Measurements from ENCODE around the gene MKNK2. TPM values are rescaled to one million over a fixed set of nuclear protein-coding genes. Genes with fewer than 3 reads are reported as not detected.

Gene MKNK2
- total RNA-seq, 1 donor from 2014 or later = 166 TPM

DNA sequence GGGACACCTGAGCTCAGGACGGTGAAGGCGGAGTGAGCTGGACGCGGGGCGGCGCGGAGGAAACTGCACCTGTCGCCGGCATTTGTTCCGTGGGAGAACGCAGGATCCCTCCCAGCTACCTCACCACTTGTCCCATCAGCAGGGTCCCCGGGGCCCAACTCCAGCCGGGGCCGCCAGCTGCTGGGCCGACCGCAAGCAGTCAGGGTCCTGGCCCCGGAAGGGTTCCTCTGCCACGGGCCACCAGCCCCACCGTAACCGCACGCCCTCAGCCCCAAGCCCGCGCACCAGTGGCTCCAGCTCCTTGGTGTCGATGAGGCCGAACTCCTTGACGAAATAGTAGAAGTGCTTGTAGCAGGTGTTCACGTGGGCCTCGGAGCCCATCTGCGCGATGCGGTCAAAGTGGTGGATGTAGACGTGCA is 25.5 kb upstream of the MKNK2 start:
- peaks cover 27% of the 10 kb centered on the region for H3K4me1 Mint-ChIP-seq (ENCODE audit: low read depth)
- no peak overlapping the region for H3K27ac Mint-ChIP-seq
- DNase-seq (ENCODE audit: low spot score) = no peak
- intact Hi-C loops (cut with micrococcal nuclease) = no loop called here
- no peaks in the 10 kb centered on the region for H3K9me3 Mint-ChIP-seq
- H3K4me3 Mint-ChIP-seq = no peak overlapping the region
- H3K36me3 Mint-ChIP-seq (ENCODE audit: low read depth) = peaks cover 40% of the 10 kb centered on the region
- no peaks in the 10 kb centered on the region for H3K27me3 Mint-ChIP-seq (ENCODE audit: insufficient read depth)

DNA sequence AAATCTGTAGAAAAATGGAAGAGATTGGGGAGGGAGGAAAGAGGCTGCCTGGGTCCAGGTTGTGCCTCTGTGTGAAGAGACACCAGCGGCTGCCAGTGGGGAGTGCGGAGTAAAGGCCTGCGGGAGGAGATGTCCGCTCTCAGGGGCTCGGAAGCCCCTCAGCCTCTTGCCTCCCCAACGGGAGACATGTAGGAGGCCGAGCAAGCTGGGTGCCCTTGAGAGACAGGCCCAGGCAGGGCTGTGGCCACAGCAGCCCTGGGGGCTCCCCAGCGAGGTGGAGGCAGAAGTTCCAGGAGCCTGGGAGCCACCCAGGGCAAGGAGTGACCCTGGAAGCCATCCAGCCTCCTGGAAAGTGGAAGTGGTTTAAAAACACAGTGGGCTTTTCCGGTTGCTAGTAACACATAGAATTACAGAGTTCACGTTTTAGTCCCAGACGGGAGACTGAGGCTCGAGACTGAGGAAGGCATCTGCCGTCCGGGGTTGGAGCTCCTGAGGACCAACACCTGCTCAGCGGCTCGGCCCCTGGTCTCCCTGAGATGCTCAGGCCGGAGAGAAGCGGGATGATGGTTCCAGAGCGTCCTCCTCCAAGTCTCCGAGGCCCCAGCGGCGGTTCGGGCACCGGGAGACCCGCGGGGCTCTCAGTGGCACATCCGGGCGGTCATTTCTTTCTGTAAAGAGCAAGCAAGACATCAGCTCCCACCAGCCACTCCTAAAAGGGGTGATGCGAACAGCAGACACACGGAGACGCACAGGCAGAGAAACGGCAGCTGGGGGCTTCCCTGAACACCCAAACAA is 21.9 kb upstream of the MKNK2 start:
- no peaks in the 10 kb centered on the region for H3K9me3 Mint-ChIP-seq
- no peak for DNase-seq (ENCODE audit: low spot score)
- peaks cover 15% of the 10 kb centered on the region for H3K4me1 Mint-ChIP-seq (ENCODE audit: low read depth)
- intact Hi-C loops (cut with micrococcal nuclease) = no loop called here
- H3K27me3 Mint-ChIP-seq (ENCODE audit: insufficient read depth) = no peaks in the 10 kb centered on the region
- peak overlapping the region; percentile 52 for H3K27ac Mint-ChIP-seq
- peaks cover 38% of the 10 kb centered on the region for H3K36me3 Mint-ChIP-seq (ENCODE audit: low read depth)
- H3K4me3 Mint-ChIP-seq = no peak overlapping the region

DNA sequence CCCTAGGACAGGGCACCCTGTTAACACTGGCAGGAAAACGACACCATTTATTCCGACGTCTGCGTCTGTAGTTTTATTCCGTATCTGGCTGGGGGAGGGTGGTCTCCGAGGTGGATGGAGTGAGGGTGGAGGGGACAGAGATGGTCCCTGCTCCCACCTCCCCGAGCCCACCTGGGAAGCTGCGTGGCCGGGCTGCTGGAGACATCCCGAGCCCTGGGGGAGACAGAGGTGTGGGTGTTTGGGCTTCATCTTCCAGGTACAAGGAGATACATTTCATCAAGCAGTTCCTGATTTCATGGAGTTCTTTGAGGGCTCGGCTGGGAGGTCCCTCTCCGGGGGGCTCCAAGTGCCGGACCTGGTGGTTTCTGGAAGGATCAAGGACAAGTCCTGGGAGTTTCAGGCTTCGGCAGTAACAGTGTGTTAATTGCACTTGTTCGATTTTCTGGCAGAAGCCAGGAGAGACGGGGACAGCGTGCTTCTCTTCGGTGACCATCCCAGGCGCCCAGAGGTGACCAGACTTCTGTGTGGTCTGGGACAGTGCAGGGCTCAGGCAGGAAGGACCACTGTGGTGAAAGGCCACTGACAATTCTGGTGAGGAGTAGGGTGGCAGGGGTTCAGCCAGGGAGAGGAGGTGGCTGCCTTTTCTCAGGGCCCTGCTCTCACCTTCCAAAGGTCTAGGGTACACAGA is 20.1 kb upstream of the MKNK2 start:
- Mint-ChIP-seq H3K4me1 (ENCODE audit: low read depth) (peaks cover 15% of the 10 kb centered on the region), H3K4me3 (no peak overlapping the region), H3K27me3 (ENCODE audit: insufficient read depth) (no peaks in the 10 kb centered on the region), H3K27ac (peak overlapping the region; percentile 31), H3K9me3 (no peaks in the 10 kb centered on the region), H3K36me3 (ENCODE audit: low read depth) (peaks cover 36% of the 10 kb centered on the region)
- no peak for DNase-seq (ENCODE audit: low spot score)
- intact Hi-C loops (cut with micrococcal nuclease) = no loop called here

DNA sequence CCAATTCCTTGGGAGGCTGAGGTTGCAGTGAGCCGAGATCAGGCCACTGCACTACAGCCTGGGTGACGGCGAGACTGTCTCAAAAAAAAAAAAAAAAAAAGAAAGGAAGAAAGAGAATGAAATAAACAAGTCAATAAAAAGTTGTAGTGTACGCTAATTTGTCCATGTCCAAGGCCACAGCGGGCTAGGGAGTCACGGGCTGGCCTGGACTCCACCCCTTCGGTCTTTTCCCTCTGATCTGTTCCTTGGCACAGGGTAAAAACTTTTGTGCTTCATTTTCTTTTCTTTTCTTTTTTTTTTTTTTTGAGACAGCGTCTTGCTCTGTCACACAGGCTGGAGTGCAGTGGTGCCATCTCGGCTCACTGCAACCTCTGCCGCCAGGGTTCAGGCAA is 19.4 kb upstream of the MKNK2 start:
- Mint-ChIP-seq H3K9me3 (no peaks in the 10 kb centered on the region), H3K4me3 (no peak overlapping the region), H3K27ac (peak overlapping the region; percentile 44), H3K27me3 (ENCODE audit: insufficient read depth) (no peaks in the 10 kb centered on the region), H3K4me1 (ENCODE audit: low read depth) (peaks cover 15% of the 10 kb centered on the region), H3K36me3 (ENCODE audit: low read depth) (peaks cover 32% of the 10 kb centered on the region)
- intact Hi-C loops (cut with micrococcal nuclease) = no loop called here
- no peak for DNase-seq (ENCODE audit: low spot score)

DNA sequence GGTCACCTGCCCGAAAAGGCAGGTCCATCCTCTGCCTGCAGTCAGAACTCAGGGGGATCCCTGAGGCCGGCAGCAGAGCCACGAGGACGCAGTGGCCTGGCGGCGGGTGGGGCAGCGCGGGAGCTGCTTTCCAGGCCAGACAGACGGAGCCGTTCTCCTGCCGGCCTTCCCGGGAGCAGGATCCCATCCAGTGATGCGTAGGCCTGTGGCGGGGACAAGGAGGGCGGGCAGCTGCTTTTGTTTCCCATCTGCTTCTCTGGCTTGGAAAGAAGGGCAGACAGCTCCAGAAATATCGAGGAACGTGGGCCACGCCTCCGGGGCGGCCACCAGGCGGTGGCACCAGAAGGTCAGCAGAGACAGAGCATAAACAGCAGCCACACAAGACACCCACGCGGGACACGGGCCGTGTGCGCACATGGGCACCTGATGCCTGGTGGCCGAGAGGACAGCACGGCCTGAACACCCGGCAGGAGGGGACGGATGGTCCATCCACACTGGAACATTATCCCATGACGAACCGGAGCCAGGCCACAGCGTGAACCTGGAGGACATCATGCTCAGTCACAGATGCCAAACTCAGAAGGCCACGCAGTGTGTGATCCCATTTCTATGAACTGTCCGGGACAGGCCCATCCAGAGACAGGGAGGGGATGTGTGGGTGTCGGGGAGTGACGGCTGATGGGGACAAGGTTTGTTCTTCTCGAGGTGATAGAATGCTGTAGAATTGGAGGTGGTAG is 13.9 kb upstream of the MKNK2 start:
- intact Hi-C loops (cut with micrococcal nuclease) = no loop called here
- Mint-ChIP-seq H3K27me3 (ENCODE audit: insufficient read depth) (no peaks in the 10 kb centered on the region), H3K4me3 (no peak overlapping the region), H3K9me3 (no peaks in the 10 kb centered on the region), H3K4me1 (ENCODE audit: low read depth) (peaks cover 20% of the 10 kb centered on the region), H3K27ac (no peak overlapping the region), H3K36me3 (ENCODE audit: low read depth) (peaks cover 5% of the 10 kb centered on the region)
- no peak for DNase-seq (ENCODE audit: low spot score)

DNA sequence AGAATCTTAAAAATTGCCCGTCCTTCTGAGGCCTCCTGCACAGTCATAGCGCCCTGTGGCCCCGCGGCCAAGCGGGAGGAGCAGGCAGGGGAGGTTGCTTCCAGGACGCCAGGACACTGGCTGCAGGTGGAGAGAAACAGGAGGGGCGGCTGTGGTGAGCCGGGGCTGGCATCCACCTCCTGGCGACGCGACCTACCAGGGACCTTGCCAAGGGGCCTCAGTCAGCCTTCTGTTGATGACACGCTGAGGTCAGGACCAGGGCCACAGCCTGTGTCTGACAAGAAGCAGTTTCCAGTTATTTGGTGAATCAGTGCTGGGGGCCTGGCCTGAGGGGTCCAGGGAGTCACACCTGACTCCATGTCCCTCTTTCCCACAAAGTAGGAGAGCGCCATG is 13.3 kb upstream of the MKNK2 start:
- no peak for DNase-seq (ENCODE audit: low spot score)
- Mint-ChIP-seq H3K9me3 (no peaks in the 10 kb centered on the region), H3K4me1 (ENCODE audit: low read depth) (peaks cover 17% of the 10 kb centered on the region), H3K27ac (no peak overlapping the region), H3K27me3 (ENCODE audit: insufficient read depth) (no peaks in the 10 kb centered on the region), H3K36me3 (ENCODE audit: low read depth) (no peaks in the 10 kb centered on the region), H3K4me3 (no peak overlapping the region)
- intact Hi-C loops (cut with micrococcal nuclease) = no loop called here

DNA sequence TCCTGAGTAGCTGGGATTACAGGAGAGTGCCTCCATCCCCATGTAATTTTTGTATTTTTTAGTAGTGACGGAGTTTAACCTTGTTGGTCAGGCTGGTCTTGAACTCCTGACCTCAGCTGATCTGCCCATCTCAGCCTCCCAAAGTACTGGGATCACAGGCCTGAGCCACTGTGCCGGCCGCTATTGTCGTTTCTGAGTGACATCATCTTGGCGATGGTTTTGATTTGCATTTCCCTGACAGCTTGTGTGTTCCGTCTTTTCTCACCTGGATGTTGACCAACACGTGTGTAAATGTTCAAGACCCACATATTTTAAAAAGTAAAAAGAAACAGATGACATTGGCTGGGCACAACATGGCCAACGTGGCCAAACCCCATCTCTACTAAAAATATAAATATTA is 12.8 kb upstream of the MKNK2 start:
- intact Hi-C loops (cut with micrococcal nuclease) = no loop called here
- Mint-ChIP-seq H3K27ac (peak overlapping the region; percentile 23), H3K9me3 (no peaks in the 10 kb centered on the region), H3K36me3 (ENCODE audit: low read depth) (no peaks in the 10 kb centered on the region), H3K27me3 (ENCODE audit: insufficient read depth) (no peaks in the 10 kb centered on the region), H3K4me1 (ENCODE audit: low read depth) (peaks cover 17% of the 10 kb centered on the region), H3K4me3 (no peak overlapping the region)
- no peak for DNase-seq (ENCODE audit: low spot score)

DNA sequence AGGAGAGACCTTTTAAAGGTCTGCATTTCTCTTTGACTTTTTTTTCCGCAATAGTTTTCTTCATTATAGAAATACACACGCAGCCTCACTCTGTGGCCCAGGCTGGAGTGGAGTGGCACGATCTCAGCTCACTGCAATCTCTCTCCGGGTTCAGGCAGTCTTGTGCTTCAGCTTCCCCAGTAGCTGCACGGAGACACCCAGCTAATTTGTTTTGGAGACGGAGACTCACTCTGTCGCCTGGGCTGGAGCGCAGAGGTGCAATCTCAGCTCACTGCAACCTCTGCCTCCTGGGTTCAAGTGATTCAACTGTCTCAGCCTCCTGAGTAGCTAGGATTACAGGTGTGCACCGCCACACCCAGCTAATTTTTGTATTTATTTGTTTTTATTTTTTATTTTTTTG is 11.7 kb upstream of the MKNK2 start:
- Mint-ChIP-seq H3K27me3 (ENCODE audit: insufficient read depth) (no peaks in the 10 kb centered on the region), H3K27ac (peak overlapping the region; percentile 92), H3K4me1 (ENCODE audit: low read depth) (peaks cover 17% of the 10 kb centered on the region), H3K36me3 (ENCODE audit: low read depth) (no peaks in the 10 kb centered on the region), H3K9me3 (no peaks in the 10 kb centered on the region), H3K4me3 (peak overlapping the region; percentile 89)
- no peak for DNase-seq (ENCODE audit: low spot score)
- intact Hi-C loops (cut with micrococcal nuclease) = no loop called here

DNA sequence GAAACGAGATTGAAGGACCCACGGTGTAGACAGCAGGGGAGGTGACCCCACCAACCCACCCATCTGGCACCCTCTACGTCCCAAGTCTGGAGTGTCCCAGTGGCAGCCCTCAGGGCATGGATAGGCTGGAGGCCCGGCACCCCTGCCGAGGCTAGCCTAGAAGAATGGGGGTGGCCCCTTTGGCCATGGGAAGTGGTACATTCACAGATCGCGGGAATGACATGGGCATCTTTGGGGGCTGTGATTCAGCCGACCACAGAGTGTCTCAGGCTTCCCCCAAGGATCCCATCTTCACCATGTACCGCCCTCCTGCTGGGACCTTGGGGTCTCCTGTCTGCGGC is 11.3 kb upstream of the MKNK2 start:
- no peak for DNase-seq (ENCODE audit: low spot score)
- intact Hi-C loops (cut with micrococcal nuclease) = no loop called here
- Mint-ChIP-seq H3K27ac (peak overlapping the region; percentile 92), H3K27me3 (ENCODE audit: insufficient read depth) (no peaks in the 10 kb centered on the region), H3K4me1 (ENCODE audit: low read depth) (peaks cover 17% of the 10 kb centered on the region), H3K4me3 (peak overlapping the region; percentile 89), H3K36me3 (ENCODE audit: low read depth) (no peaks in the 10 kb centered on the region), H3K9me3 (no peaks in the 10 kb centered on the region)

DNA sequence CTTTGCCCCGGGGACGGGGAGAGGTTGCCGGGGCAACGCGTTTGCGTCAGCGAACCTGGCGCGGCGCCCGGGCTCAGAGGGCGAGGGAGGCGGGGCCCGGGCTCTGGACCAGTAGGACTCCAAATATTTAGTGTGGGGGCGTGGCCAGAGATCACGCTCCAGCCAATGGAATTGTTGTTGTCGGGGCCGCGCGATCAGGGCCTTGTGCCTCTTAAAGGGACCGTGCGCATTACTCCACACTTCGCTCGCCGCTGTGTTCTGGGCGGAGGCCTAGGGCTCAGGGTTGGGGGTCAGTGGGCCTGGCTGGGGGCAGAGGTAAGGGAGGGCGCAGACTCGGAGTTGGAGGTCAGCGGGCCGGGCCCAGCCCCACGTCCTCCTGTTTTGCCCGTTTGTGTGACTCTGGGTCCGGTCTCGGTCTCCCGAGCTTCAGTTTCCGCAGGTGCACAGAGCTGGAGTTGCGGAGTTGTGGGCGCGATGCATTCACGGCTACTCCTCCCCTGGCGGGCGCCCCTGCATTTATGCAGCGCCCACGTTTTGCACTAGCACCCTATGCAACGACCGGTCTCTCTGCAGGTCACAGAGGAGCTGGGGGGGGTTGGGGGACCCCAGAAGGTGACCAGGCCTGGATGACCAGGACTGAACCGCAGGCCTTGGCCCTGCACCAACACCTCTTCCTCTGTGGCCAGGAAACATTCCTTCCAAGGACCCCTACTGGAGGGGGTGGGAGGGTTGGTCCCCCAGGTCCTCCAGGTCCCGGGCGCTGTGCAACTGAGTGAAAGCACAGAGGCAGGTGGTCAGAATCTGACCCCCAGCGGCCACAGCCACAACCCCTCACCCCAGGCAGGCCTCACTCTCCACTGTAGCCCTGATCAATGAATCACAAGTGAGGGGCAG is 10.7 kb upstream of the MKNK2 start:
- Mint-ChIP-seq H3K9me3 (no peaks in the 10 kb centered on the region), H3K4me3 (peak overlapping the region; percentile 89), H3K27me3 (ENCODE audit: insufficient read depth) (no peaks in the 10 kb centered on the region), H3K4me1 (ENCODE audit: low read depth) (peaks cover 17% of the 10 kb centered on the region), H3K36me3 (ENCODE audit: low read depth) (no peaks in the 10 kb centered on the region), H3K27ac (peak overlapping the region; percentile 92)
- peak; percentile 99 for DNase-seq (ENCODE audit: low spot score)
- intact Hi-C loops (cut with micrococcal nuclease) = loop anchor here (1.0 to 2.0 kb wide), 5 partner anchors 10 to 165 kb away; partner anchors contain the start of genes IZUMO4, MKNK2 and MOB3A

DNA sequence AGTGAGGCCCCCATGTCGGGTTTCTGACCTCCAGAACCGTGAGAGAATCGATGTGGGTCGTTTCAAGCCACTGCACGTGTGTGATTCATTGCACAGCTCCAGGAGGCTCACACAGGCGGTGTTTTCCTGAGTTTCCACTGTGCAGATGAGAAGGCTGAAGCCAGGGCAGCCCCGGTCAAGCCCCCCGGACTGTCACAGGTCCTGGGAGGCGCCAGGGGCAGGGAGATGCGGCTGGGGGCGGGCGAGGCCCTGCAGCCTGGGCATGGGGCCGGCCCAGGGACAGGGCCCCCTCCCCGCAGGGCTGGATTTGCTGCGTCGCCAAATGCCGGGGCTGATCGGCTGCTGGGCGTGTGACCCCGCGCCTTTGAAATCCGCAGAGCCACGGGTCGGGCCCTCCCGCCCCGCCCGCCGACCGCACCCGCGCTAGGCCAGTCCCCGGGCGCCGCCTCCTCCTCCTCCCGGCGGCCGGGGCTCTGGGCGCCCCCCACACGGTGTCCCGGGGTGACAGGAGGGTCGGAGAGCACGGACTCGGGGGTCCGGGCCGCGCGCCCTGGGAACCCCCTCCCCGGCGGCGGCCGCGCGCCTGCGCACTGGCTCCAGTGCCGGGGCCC is 9.9 kb upstream of the MKNK2 start:
- Mint-ChIP-seq H3K27me3 (ENCODE audit: insufficient read depth) (no peaks in the 10 kb centered on the region), H3K4me1 (ENCODE audit: low read depth) (peaks cover 17% of the 10 kb centered on the region), H3K9me3 (no peaks in the 10 kb centered on the region), H3K27ac (peak overlapping the region; percentile 99), H3K36me3 (ENCODE audit: low read depth) (no peaks in the 10 kb centered on the region), H3K4me3 (peak overlapping the region; percentile 95)
- intact Hi-C loops (cut with micrococcal nuclease) = loop anchor here (1.0 to 2.0 kb wide), 6 partner anchors 10 to 164 kb away; partner anchors contain the start of genes IZUMO4, MKNK2 and MOB3A
- DNase-seq (ENCODE audit: low spot score) = no peak

Data from activated T-helper 1 cell treated with anti-CD3 and anti-CD28 coated beads, Interleukin-12 subunit alpha, Interleukin-12 subunit beta, Interleukin-2, Interleukin-4 antibody, amounts not matched to agents 30 ng/mL and 10 ng/mL and 1 ng/mL, durations not matched to agents 14 hours and 24 hours and 36 hours (primary cell).